IPS DF 6.9 (cell line): ENCODE measurements around the gene PSMA6.
"Not testable (repeated sequence)": the region's sequence is repeated elsewhere in the genome, so short reads cannot be mapped to it uniquely, and the experiment has no call there.

Source experiments
- DNase-seq: peaks from one replicate; pipeline ENCODE4 v3.0.0-alpha.2; 2013; ENCODE audit warnings: low read depth, low spot score
- H3K27ac ChIP-seq: one replicate; pipeline ENCODE4 v1.5.1; 2013; ENCODE audit warnings: low read length, control low read depth
- H3K27me3 ChIP-seq: 2 replicates; pipeline ENCODE4 v1.6.1; 2013; ENCODE audit warnings: mild to moderate bottlenecking, low read length; ENCODE audit not compliant: control insufficient read depth, insufficient read depth
- H3K36me3 ChIP-seq: 2 replicates; pipeline ENCODE4 v1.6.1; 2013; ENCODE audit warnings: low read length; ENCODE audit not compliant: control insufficient read depth, insufficient read depth
- H3K4me1 ChIP-seq: 2 replicates; pipeline ENCODE4 v1.6.1; 2013; ENCODE audit warnings: low read length; ENCODE audit not compliant: control insufficient read depth, insufficient read depth
- H3K4me3 ChIP-seq: 2 replicates; pipeline ENCODE4 v1.5.1; 2013; ENCODE audit warnings: mild to moderate bottlenecking, low read length
- H3K9me3 ChIP-seq: 2 replicates; pipeline ENCODE4 v1.6.1; 2013; ENCODE audit warnings: low read length, inconsistent platforms; ENCODE audit not compliant: control insufficient read depth, insufficient read depth
- WGBS: extraction: QIAGEN DNeasy Blood & Tissue Kit; methylation state at CpG from one replicate; pipeline ENCODE4 v1.1.7; 2013; ENCODE audit warnings: mixed read lengths, missing lambda C conversion rate; ENCODE audit not compliant: insufficient read length, insufficient coverage; 5-methylcytosine and 5-hydroxymethylcytosine counted together

The PSMA6 gene

DNA sequence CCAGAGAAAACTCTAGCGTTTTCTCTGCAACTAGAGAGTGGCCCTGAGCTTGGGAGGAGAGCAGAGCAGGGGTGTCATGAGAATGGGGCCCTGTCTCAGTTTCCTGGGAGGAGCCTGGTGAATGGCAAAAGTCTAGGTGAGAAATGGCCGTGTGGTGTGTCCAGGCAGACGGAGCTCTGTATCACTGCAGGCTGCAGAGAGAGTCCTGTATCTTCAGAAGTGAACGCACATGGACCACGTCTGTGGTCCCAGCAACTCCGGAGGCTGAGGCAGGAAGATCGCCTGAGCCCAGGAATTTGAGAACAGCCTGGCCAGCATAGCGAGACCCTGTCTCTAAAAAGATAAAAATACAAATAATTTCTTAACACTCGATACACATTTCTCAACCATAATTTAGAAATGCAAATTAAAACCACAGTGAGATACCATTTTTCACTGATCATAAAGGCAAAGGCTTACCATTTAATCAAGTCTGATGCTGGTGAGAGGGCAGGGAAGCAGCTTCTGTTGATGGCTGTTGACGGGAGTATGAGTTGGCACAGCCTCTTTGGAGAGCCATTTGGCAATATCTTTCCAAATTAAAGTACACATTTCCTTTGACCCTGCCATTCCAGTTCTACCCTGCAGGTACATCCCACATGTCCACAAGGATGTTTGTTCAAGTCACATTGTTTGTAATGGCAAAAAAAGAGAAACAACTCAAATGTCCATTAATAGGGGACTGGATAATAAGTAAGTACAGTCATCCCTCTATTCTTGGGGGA lies 61.4 kb downstream of the PSMA6 start:
- Histone ChIP-seq H3K36me3 (no peaks in the 10 kb centered on the region), H3K4me1 (peaks cover 5% of the 10 kb centered on the region), H3K27me3 (no peaks in the 10 kb centered on the region), H3K4me3 (no peak overlapping the region), H3K9me3 (no peaks in the 10 kb centered on the region), H3K27ac (no peak overlapping the region)
- DNase-seq = no peak
- WGBS = no CpG with 5 or more reads among the region's 10 CpGs

DNA sequence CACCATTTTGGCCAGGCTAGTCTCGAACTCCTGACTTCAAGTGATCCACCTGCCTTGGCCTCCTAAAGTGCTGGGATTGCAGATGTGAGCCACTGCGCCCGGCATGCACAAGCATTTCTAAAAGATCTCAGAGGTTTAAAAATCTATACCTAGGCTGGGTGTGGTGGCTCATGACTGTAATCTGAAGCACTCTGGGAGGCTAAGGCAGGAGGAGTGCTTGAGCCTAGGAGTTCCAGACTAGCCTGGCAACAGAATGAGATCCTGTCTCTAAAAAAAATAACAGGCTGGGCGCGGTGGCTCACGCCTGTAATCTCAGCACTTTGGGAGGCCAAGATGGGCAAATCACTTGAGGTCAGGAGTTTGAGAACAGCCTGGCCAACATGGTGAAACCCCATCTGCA lies 63.1 kb downstream of the PSMA6 start:
- H3K4me3 ChIP-seq, H3K27me3 ChIP-seq, H3K4me1 ChIP-seq, H3K9me3 ChIP-seq, DNase-seq, H3K36me3 ChIP-seq, H3K27ac ChIP-seq: not testable (repeated sequence)
- no CpG with 5 or more reads among the region's 6 CpGs for WGBS

DNA sequence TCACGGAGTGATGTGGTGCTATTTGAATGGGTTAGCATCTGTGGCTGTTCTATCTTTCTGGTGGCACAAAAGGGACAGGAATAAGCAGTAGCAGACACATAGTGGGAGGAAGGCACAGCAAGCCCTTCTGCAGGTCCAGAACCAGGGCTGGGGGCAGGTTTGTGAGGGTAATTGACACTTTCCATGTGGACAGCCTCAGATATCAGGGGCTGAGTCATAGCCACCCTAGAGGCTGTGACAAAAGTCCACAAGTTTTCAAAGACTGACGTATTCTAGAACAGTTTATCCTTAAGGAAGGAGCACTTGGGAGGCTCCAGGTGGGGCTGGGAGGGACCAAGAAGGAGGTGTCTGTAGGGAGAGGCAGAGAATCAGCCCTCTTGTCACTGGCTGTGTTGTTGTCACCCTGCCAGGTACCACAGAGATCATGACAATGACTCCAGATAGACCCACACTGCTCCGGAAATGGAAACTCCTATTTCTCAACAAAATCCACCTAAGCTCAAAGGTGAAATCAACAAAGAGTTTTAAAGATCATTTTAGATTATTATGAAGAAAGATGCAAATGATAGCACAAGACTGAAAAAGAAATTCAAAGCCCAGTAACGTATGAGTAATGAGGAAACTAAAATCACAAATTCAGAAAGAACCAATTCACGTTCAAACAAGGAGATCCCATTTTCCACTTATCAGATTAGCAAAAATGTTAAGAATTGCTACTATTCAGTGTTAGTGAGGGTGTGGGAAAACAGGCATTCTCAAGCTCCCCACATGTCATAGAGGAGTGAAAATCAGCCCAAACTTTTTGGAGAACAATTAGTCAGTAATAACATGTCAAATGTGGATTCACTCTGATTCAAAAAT lies 64.0 kb downstream of the PSMA6 start:
- DNase-seq = no peak
- Histone ChIP-seq H3K4me1 (peaks cover 3% of the 10 kb centered on the region), H3K4me3 (no peak overlapping the region), H3K27ac (no peak overlapping the region), H3K27me3 (no peaks in the 10 kb centered on the region), H3K36me3 (no peaks in the 10 kb centered on the region), H3K9me3 (no peaks in the 10 kb centered on the region)
- no CpG with 5 or more reads among the region's 5 CpGs for WGBS

DNA sequence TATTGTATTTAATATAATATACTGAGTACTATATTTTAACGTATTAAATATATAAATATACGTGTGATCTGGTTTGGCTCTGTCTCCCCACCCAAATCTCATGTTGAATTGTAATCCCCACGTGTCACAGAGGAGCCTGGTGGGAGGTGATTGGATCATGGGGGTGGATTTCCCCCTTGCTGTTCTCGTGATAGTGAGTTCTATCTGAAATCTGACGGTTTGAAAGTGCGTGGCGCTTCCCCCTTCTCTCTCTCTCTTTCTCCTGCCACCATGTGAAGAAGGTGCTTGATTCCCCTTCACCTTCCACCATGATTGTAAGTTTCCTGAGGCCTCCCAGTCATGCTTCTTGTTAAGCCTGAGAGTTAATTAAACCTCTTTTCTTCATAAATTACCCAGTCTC lies 67.5 kb downstream of the PSMA6 start:
- H3K4me1 ChIP-seq, DNase-seq: not testable (repeated sequence)
- WGBS = no CpG with 5 or more reads among the region's 7 CpGs

DNA sequence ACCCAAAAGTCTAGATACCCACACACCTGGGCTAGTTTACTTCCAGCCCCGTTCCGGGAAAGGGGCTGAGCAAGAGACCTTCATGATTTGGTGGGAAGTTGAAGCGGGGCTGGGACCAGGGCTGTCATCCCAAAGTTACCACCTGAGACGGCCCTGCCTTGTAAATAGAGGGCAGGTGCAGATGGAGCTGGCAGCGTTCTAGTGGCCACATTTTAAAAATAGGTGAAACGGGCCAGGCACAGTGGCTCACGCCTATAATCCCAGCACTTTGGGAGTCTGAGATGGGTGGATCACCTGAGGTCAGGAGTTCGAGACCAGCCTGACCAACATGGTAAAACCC lies 68.9 kb downstream of the PSMA6 start:
- WGBS = no CpG with 5 or more reads among the region's 8 CpGs
- Histone ChIP-seq H3K27ac (no peak overlapping the region), H3K9me3 (no peaks in the 10 kb centered on the region), H3K4me1 (no peaks in the 10 kb centered on the region), H3K36me3 (no peaks in the 10 kb centered on the region), H3K27me3 (no peaks in the 10 kb centered on the region), H3K4me3 (no peak overlapping the region)
- DNase-seq = no peak

More for the DNA sequence above, 67.5 kb downstream of the PSMA6 start:
- H3K36me3 ChIP-seq, H3K4me3 ChIP-seq, H3K9me3 ChIP-seq, H3K27ac ChIP-seq, H3K27me3 ChIP-seq: not testable (repeated sequence)

DNA sequence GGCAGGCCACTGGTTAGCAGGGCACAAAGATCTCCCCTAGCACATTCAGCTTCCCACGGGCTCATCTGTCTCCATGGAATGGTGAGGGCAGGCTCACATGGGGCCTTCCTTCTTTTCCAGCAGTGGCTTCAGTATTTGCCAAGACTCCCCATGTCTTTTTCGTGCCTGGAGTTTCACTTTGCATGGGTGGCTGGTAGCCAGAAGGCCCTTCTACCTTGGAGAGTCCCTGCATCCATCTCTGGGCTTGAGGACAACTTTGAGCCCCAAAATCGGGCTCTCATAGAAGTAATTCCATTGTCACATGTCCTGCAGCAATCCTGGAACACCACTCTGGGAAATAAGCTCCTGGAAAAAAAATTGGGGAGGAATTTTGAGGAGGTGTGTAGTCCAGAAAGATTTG lies 70.3 kb downstream of the PSMA6 start:
- Histone ChIP-seq H3K36me3 (no peaks in the 10 kb centered on the region), H3K27ac (no peak overlapping the region), H3K27me3 (no peaks in the 10 kb centered on the region), H3K9me3 (no peaks in the 10 kb centered on the region), H3K4me3 (no peak overlapping the region), H3K4me1 (peaks cover 3% of the 10 kb centered on the region; the same call in 1 of the 2 replicates)
- no CpG with 5 or more reads among the region's 3 CpGs for WGBS
- DNase-seq = no peak

DNA sequence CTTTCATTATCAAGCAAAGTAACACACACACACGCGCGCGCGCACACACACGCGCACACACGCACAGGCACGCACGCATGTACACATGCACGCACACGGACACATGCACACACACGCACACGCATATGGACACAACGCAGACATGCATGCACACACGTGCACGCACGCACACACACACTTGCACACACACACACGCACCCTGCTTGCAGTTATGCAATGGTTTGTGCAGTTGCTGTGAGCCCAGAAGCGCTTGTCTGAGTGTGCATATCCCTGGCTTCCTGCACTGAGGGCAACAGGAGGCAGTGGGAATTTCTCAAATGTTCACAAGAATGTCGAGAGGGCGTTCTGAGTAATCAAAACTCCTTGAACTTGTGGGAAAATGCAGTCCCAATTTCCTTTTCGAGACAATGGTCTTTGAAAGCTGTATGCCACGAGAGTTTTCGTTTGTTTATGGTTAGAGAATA lies 70.8 kb downstream of the PSMA6 start:
- no peaks in the 10 kb centered on the region for H3K36me3 ChIP-seq
- no peak overlapping the region for H3K27ac ChIP-seq
- H3K9me3 ChIP-seq = no peaks in the 10 kb centered on the region
- no peak overlapping the region for H3K4me3 ChIP-seq
- no CpG with 5 or more reads among the region's 25 CpGs for WGBS
- H3K4me1 ChIP-seq = peaks cover 5% of the 10 kb centered on the region; the same call in 1 of the 2 replicates
- DNase-seq = no peak
- H3K27me3 ChIP-seq = no peaks in the 10 kb centered on the region

DNA sequence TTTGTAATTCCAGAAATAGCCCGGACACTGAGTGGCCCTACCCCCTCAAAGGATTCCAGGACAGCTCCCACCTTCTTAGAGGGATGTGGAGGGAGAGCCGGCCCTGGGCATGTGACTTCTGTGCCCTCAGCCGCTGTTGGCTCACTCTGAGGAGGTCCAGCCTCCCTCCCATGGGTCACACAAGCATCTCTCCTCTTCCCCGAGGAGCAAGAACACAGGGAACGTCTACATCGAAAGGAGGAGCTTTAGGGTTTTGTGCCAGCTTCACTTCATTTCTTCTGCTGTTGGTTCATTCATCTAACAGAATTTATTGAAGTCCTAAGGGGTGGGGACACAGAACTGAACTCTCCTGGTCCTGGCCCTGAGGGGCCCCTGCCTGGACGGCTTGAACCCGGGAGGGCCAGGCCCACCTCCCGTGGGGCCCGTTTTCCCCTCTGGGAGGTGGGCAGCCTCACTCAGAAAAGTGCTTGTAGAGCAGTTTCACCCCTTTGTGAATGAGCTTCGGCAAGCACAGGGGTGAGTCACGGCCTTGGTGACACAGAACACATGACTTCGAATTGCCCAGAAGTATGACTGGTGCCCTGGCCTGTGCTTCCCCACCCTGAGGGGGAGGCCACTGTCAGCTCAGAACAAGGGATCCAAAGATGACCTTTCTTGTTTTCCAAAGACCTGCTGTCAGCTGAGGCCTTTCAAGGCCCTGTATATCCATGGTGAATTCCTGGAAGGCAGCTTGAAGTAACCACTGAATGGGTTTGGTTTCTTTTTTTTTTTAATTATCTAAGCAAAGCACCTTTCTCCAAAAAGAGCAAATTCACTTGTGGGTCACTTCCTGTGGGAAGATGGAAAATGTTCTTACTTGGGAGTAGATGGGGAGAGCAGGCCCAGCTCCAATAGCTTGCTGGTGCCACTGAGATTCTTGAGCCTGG lies 73.2 kb downstream of the PSMA6 start:
- H3K27ac ChIP-seq = no peak overlapping the region
- no CpG with 5 or more reads among the region's 13 CpGs for WGBS
- H3K4me3 ChIP-seq = no peak overlapping the region
- no peaks in the 10 kb centered on the region for H3K27me3 ChIP-seq
- H3K9me3 ChIP-seq = no peaks in the 10 kb centered on the region
- peaks cover 5% of the 10 kb centered on the region; the same call in 1 of the 2 replicates for H3K4me1 ChIP-seq
- no peaks in the 10 kb centered on the region for H3K36me3 ChIP-seq
- DNase-seq = no peak

DNA sequence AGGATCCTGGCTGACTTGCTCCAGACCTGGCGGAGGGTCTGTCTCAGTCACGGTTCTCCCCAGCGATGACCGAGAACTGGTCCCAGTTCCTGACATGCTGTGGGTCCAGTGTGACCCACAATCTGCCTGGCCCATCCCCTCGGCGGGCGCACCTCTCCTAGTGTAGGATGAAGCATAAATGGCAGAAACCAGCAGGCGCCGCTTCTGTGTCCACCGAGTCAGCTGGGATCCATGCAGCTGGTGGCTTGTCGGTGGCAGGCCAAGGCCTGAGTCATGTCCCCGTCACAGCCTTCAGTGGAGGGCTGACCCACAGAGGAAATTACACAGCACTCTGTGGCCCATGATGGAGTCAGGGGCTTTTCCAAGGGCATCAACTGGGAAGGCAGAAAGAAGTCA lies 73.9 kb downstream of the PSMA6 start:
- no peaks in the 10 kb centered on the region for H3K27me3 ChIP-seq
- WGBS = no CpG with 5 or more reads among the region's 12 CpGs
- H3K9me3 ChIP-seq = no peaks in the 10 kb centered on the region
- peaks cover 5% of the 10 kb centered on the region; the same call in 1 of the 2 replicates for H3K4me1 ChIP-seq
- no peak for DNase-seq
- no peak overlapping the region for H3K27ac ChIP-seq
- H3K36me3 ChIP-seq = no peaks in the 10 kb centered on the region
- H3K4me3 ChIP-seq = no peak overlapping the region

DNA sequence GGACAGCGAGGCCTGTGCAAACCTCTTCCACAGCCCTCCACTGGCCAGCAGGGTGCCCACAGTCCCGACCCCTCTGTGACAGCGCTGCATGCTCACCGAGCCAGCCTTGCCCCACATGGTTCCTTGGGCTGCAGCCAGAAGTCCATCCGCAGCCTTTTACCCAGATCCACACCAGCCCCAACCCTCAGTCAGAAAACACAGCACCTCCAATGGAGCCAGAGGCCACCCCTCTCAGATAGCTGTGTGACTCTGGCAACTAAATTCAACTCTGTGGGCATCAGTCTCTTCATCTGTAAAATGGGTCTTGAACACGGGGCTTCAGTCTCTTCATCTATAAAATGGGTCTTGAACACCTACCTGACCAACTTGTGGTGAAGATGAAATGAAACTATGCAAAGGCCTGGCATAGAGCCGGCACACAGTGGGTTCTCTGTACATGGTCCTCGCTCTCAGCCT lies 74.4 kb downstream of the PSMA6 start:
- Histone ChIP-seq H3K4me1 (peaks cover 5% of the 10 kb centered on the region; the same call in 1 of the 2 replicates), H3K27me3 (no peaks in the 10 kb centered on the region)
- WGBS = no CpG with 5 or more reads among the region's 8 CpGs

More for the DNA sequence above, 74.4 kb downstream of the PSMA6 start:
- Histone ChIP-seq H3K4me3 (no peak overlapping the region), H3K9me3 (no peaks in the 10 kb centered on the region), H3K36me3 (no peaks in the 10 kb centered on the region), H3K27ac (no peak overlapping the region)
- DNase-seq = no peak
